HEK293 (cell line): ENCODE measurements around the gene SPTLC1.
"Not testable (repeated sequence)": the region's sequence is repeated elsewhere in the genome, so short reads cannot be mapped to it uniquely, and the experiment has no call there.

Experiments
- CTCF ChIA-PET: fragments of 350-600 bp; formaldehyde crosslinking; extraction: SDS; loops from one replicate; lab custom pipeline; 2021; ENCODE audit warnings: antibody characterized with exemption; lab: Yijun Ruan, JAX
- POLR2A ChIA-PET: fragments of 300-600 bp; formaldehyde crosslinking; extraction: SDS; loops from one replicate; lab custom pipeline; 2020; ENCODE audit warnings: antibody characterized with exemption, inconsistent platforms; lab: Yijun Ruan, JAX
- H3K27ac ChIP-seq: fragments of 200-500 bp; sonication (Bioruptor generic); 2 replicates; pipeline ENCODE4 v1.5.1; 2014; ENCODE audit warnings: low read depth, low read length, control low read depth, inconsistent platforms; ENCODE audit errors: extremely low read depth
- H3K36me3 ChIP-seq, 2 experiments: fragments of 200-500 bp in 1 of 2; sonication (Bioruptor generic) in 1 of 2; 1 replicate in 1 of 2; 2 replicates in 1 of 2; pipeline ENCODE4 v1.5.1; 2014 to 2017; ENCODE audit warnings: inconsistent platforms in 2 of 2, low read length in 2 of 2; ENCODE audit not compliant: control insufficient read depth in 2 of 2, insufficient read depth in 1 of 2
- H3K4me1 ChIP-seq: fragments of 200-500 bp; sonication (Bioruptor generic); 2 replicates; pipeline ENCODE4 v1.5.1; 2014; ENCODE audit warnings: mild to moderate bottlenecking, low read length, inconsistent platforms; ENCODE audit not compliant: control insufficient read depth, insufficient read depth
- H3K4me3 ChIP-seq: 2 replicates; pipeline ENCODE4 v1.5.1; 2011; ENCODE audit warnings: low read depth, mild to moderate bottlenecking, control low read depth, low read length, moderate library complexity
- H3K9me3 ChIP-seq: fragments of 200-500 bp; sonication (Bioruptor generic); 2 replicates; pipeline ENCODE4 v1.5.1; 2014; ENCODE audit warnings: low read depth, low read length, inconsistent platforms; ENCODE audit not compliant: control insufficient read depth, insufficient read depth
- KLF16 ChIP-seq: fragments of 450-650 bp; formaldehyde crosslinking; IDR thresholded peaks from 2 replicates; pipeline ENCODE4 v1.5.1; 2017; ENCODE audit warnings: missing biosample characterization, missing genetic modification characterization
- SCRT1 ChIP-seq: fragments of 450-650 bp; formaldehyde crosslinking; IDR thresholded peaks from 2 replicates; pipeline ENCODE4 v1.5.1; 2016; ENCODE audit warnings: missing biosample characterization, missing genetic modification characterization, borderline replicate concordance
- SCRT2 ChIP-seq: fragments of 450-650 bp; formaldehyde crosslinking; IDR thresholded peaks from 2 replicates; pipeline ENCODE4 v1.5.1; 2016; ENCODE audit warnings: missing biosample characterization, missing genetic modification characterization
- SP3 ChIP-seq: fragments of 450-650 bp; formaldehyde crosslinking; IDR thresholded peaks from 2 replicates; pipeline ENCODE4 v1.5.1; 2016; ENCODE audit warnings: missing biosample characterization, missing genetic modification characterization
- SP7 ChIP-seq: fragments of 450-650 bp; formaldehyde crosslinking; IDR thresholded peaks from 2 replicates; pipeline ENCODE4 v1.5.1; 2016; ENCODE audit warnings: missing biosample characterization, missing genetic modification characterization
- YY2 ChIP-seq: fragments of 450-650 bp; formaldehyde crosslinking; IDR thresholded peaks from 2 replicates; pipeline ENCODE4 v1.5.1; 2016; ENCODE audit warnings: missing biosample characterization, missing genetic modification characterization
- ZNF114 ChIP-seq: fragments of 450-650 bp; formaldehyde crosslinking; IDR thresholded peaks from 2 replicates; pipeline ENCODE4 v1.5.0; 2017; ENCODE audit warnings: missing biosample characterization, missing genetic modification characterization
- ZNF302 ChIP-seq: fragments of 450-650 bp; formaldehyde crosslinking; IDR thresholded peaks from 2 replicates; pipeline ENCODE4 v1.5.1; 2016; ENCODE audit warnings: missing biosample characterization, missing genetic modification characterization, low read depth
- ZNF510 ChIP-seq: fragments of 450-650 bp; formaldehyde crosslinking; IDR thresholded peaks from 2 replicates; pipeline ENCODE4 v1.5.1; 2018; ENCODE audit warnings: mild to moderate bottlenecking, missing genetic modification characterization, missing biosample characterization; ENCODE audit not compliant: insufficient replicate concordance
- ZNF600 ChIP-seq: fragments of 450-650 bp; formaldehyde crosslinking; IDR thresholded peaks from 2 replicates; pipeline ENCODE4 v1.5.1; 2016; ENCODE audit warnings: missing biosample characterization, missing genetic modification characterization
- ZNF629 ChIP-seq: fragments of 450-650 bp; formaldehyde crosslinking; IDR thresholded peaks from 2 replicates; pipeline ENCODE4 v1.5.1; 2017; ENCODE audit warnings: missing biosample characterization, missing genetic modification characterization
- ZNF791 ChIP-seq: fragments of 450-650 bp; formaldehyde crosslinking; IDR thresholded peaks from 2 replicates; pipeline ENCODE4 v1.5.1; 2016; ENCODE audit warnings: missing biosample characterization, missing genetic modification characterization
- TF ChIP-seq, protein P1 (sequence below): fragments of 450-650 bp; formaldehyde crosslinking; IDR thresholded peaks from 2 replicates; pipeline ENCODE4 v1.5.1; 2016; ENCODE audit warnings: missing biosample characterization, missing genetic modification characterization, low read depth
- TF ChIP-seq, protein P2 (sequence below): fragments of 450-650 bp; formaldehyde crosslinking; IDR thresholded peaks from 2 replicates; pipeline ENCODE4 v1.5.1; 2017; ENCODE audit warnings: missing biosample characterization, missing genetic modification characterization
- TF ChIP-seq, protein P3 (sequence below): fragments of 450-650 bp; formaldehyde crosslinking; IDR thresholded peaks from 2 replicates; pipeline ENCODE4 v1.5.1; 2016; ENCODE audit warnings: missing biosample characterization, missing genetic modification characterization
- TF ChIP-seq, protein P4 (sequence below): fragments of 450-650 bp; IDR thresholded peaks from 2 replicates; pipeline ENCODE4 v1.5.1; 2018; ENCODE audit warnings: missing biosample characterization, missing genetic modification characterization

The SPTLC1 gene

DNA sequence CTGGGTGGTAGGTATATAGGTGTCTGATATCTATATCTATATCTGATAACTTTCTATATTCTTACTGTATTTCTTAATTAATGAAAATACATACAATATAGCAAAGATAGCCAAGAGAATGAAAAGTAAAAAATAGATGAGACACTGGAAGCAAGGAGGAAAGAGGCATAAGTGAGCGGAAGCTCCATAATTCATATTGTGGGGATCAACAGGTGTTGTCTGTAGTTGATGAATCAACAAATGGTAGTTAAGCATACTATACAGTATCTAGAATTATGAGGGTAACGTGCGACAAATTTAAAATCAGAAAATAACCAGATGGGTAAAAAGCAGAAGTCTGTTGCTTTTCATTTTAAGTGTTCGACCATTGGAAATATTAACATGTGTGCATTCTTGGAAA lies 7.1 kb downstream of the SPTLC1 start:
- TF ChIP-seq, protein P1, sequence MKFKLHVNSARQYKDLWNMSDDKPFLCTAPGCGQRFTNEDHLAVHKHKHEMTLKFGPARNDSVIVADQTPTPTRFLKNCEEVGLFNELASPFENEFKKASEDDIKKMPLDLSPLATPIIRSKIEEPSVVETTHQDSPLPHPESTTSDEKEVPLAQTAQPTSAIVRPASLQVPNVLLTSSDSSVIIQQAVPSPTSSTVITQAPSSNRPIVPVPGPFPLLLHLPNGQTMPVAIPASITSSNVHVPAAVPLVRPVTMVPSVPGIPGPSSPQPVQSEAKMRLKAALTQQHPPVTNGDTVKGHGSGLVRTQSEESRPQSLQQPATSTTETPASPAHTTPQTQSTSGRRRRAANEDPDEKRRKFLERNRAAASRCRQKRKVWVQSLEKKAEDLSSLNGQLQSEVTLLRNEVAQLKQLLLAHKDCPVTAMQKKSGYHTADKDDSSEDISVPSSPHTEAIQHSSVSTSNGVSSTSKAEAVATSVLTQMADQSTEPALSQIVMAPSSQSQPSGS (tag by site-specific recombination): no peak
- TF ChIP-seq ZNF600 (tag by site-specific recombination): no peak
- TF ChIP-seq, protein P2, sequence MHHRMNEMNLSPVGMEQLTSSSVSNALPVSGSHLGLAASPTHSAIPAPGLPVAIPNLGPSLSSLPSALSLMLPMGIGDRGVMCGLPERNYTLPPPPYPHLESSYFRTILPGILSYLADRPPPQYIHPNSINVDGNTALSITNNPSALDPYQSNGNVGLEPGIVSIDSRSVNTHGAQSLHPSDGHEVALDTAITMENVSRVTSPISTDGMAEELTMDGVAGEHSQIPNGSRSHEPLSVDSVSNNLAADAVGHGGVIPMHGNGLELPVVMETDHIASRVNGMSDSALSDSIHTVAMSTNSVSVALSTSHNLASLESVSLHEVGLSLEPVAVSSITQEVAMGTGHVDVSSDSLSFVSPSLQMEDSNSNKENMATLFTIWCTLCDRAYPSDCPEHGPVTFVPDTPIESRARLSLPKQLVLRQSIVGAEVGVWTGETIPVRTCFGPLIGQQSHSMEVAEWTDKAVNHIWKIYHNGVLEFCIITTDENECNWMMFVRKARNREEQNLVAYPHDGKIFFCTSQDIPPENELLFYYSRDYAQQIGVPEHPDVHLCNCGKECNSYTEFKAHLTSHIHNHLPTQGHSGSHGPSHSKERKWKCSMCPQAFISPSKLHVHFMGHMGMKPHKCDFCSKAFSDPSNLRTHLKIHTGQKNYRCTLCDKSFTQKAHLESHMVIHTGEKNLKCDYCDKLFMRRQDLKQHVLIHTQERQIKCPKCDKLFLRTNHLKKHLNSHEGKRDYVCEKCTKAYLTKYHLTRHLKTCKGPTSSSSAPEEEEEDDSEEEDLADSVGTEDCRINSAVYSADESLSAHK (tag by site-specific recombination): no peak
- no peak for TF ChIP-seq YY2
- no peak for TF ChIP-seq ZNF510 (tag by site-specific recombination)
- no peak for TF ChIP-seq ZNF302
- peak; percentile 84 for TF ChIP-seq SCRT2
- TF ChIP-seq SP3 (tag by site-specific recombination): no peak
- peak; percentile 54; the same call in 1 of the 2 replicates for TF ChIP-seq SCRT1 (tag by site-specific recombination)
- no peak for TF ChIP-seq ZNF114 (tag by site-specific recombination)
- TF ChIP-seq ZNF791 (tag by site-specific recombination): no peak
- TF ChIP-seq ZNF629 (tag by site-specific recombination): no peak
- TF ChIP-seq, protein P3, sequence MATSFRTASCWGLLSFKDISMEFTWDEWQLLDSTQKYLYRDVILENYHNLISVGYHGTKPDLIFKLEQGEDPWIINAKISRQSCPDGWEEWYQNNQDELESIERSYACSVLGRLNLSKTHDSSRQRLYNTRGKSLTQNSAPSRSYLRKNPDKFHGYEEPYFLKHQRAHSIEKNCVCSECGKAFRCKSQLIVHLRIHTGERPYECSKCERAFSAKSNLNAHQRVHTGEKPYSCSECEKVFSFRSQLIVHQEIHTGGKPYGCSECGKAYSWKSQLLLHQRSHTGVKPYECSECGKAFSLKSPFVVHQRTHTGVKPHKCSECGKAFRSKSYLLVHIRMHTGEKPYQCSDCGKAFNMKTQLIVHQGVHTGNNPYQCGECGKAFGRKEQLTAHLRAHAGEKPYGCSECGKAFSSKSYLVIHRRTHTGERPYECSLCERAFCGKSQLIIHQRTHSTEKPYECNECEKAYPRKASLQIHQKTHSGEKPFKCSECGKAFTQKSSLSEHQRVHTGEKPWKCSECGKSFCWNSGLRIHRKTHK (tag by site-specific recombination): no peak
- TF ChIP-seq KLF16: no peak
- TF ChIP-seq, protein P4, sequence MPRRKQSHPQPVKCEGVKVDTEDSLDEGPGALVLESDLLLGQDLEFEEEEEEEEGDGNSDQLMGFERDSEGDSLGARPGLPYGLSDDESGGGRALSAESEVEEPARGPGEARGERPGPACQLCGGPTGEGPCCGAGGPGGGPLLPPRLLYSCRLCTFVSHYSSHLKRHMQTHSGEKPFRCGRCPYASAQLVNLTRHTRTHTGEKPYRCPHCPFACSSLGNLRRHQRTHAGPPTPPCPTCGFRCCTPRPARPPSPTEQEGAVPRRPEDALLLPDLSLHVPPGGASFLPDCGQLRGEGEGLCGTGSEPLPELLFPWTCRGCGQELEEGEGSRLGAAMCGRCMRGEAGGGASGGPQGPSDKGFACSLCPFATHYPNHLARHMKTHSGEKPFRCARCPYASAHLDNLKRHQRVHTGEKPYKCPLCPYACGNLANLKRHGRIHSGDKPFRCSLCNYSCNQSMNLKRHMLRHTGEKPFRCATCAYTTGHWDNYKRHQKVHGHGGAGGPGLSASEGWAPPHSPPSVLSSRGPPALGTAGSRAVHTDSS (tag by site-specific recombination): no peak
- no peak for TF ChIP-seq SP7 (tag by site-specific recombination)
- CTCF ChIA-PET: interaction anchor here (0.6 to 1.0 kb wide), 2 partner anchors 49 to 1450 kb away, joined by 3 to 4 read pairs; no protein-coding TSS in a partner anchor

DNA sequence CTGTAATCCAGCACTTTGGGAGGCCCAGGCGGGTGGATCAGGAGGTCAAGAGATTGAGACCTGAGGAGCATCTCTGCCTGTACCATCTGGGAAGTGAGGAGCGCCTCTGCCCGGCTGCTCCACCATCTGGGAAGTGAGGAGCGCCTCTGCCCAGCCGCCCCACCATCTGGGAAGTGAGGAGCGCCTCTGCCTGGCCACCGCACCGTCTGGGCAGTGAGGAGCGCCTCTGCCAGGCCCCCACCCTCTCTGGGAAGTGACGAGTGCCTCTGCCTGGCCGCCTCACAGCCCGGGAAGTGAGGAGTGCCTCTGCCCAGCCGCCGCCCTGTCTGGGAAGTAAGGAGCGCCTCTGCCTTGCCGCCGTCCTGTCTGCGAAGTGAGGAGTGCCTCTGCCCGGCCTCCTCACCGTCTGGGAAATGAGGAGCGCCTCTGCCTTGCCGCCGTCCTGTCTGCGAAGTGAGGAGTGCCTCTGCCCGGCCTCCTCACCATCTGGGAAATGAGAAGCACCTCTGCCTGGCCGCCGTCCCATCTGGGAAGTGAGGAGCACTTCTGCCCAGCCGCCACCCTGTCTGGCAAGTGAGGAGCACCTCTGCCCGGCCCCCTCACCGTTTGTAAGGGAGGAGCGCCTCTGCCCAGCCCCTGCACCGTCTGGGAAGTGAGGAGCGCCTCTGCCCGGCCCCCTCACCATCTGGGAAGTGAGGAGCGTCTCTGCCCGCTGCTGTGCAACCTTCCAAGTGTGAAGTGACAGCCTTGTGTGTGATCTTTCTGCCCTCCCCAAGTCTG lies 9.6 kb downstream of the SPTLC1 start:
- H3K4me1 ChIP-seq, H3K9me3 ChIP-seq, CTCF ChIA-PET, H3K4me3 ChIP-seq, H3K27ac ChIP-seq, POLR2A ChIA-PET: not testable (repeated sequence)
- H3K36me3 ChIP-seq: peaks cover 0 to 23% of the 10 kb centered on the region in 2 experiments; a peak in 2 of 3 replicates

More for the DNA sequence above, 7.1 kb downstream of the SPTLC1 start:
- H3K4me1 ChIP-seq: no peaks in the 10 kb centered on the region
- no peak overlapping the region for H3K4me3 ChIP-seq
- H3K9me3 ChIP-seq: no peaks in the 10 kb centered on the region
- POLR2A ChIA-PET: no interaction called here
- H3K36me3 ChIP-seq: peaks cover 0 to 23% of the 10 kb centered on the region in 2 experiments
- H3K27ac ChIP-seq: no peak overlapping the region

DNA sequence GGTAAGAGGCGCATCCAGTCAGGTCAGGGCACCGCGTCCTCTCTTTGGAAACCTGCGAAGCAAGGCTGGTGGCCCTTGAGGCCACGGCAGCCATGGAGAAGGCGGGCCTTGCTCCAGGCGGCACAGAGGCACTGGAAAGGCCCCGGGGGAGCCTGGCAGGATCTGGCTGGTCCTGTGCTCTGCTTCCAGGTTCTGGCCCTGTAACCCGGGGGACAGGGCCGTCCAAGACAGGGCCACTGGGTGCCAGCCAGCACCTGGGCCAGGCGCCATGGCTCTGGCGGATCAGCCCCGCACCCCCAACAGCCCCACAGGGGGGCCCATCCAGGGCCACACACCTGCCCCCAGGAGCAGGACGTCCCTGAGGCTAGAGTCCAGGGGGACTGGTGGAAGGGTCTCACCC lies 11.6 kb downstream of the SPTLC1 start:
- H3K4me1 ChIP-seq, H3K4me3 ChIP-seq, H3K9me3 ChIP-seq, POLR2A ChIA-PET, H3K27ac ChIP-seq, CTCF ChIA-PET: not testable (repeated sequence)
- peaks cover 0 to 23% of the 10 kb centered on the region in 2 experiments; a peak in 1 of 3 replicates for H3K36me3 ChIP-seq
